BJ (cell line): ENCODE results near the gene WHRN. TPM values are rescaled to one million over a fixed set of nuclear protein-coding genes. Genes with fewer than 3 reads are reported as not detected.

Experiments
- CTCF ChIA-PET: fragments of 350-600 bp; formaldehyde crosslinking; extraction: SDS; loops from one replicate; lab custom pipeline; 2021; ENCODE audit warnings: antibody characterized with exemption, inconsistent platforms; lab: Yijun Ruan, JAX
- POLR2A ChIA-PET: fragments of 300-600 bp; sonication (Branson Sonifier 250); formaldehyde crosslinking; extraction: SDS; loops from one replicate; lab custom pipeline; 2021; ENCODE audit warnings: antibody characterized with exemption; lab: Charles Lee
- DNase-seq: peaks from one replicate; pipeline ENCODE4 v3.0.0-alpha.2; 2011; ENCODE audit warnings: low read depth
- H3K27me3 ChIP-seq: 2 replicates; pipeline ENCODE4 v1.6.0; 2011; ENCODE audit warnings: low read length; ENCODE audit not compliant: control insufficient read depth, insufficient read depth
- H3K36me3 ChIP-seq: 2 replicates; pipeline ENCODE4 v1.5.1; 2011; ENCODE audit warnings: low read length; ENCODE audit not compliant: control insufficient read depth, insufficient read depth
- H3K4me3 ChIP-seq: 2 replicates; pipeline ENCODE4 v1.5.1; 2011; ENCODE audit warnings: low read depth, mild to moderate bottlenecking, control low read depth, low read length
- polyA plus RNA-seq: library from polyadenylated mRNA; depleted of rRNA; stranded (reverse); fragments of >200 nt; gene quantifications from 2 replicates; pipeline ENCODE4 v1.2.3, GENCODE V29; 2011
- TF ChIP-seq, protein P1 (sequence below): IDR thresholded peaks from 2 replicates; pipeline ENCODE4 v1.5.1; 2011; ENCODE audit warnings: low read depth, mild to moderate bottlenecking, control low read depth, inconsistent platforms, low read length, moderate library complexity; ENCODE audit not compliant: insufficient read depth

Gene WHRN
- polyA plus RNA-seq, 1 experiment, result 1.5 TPM

DNA sequence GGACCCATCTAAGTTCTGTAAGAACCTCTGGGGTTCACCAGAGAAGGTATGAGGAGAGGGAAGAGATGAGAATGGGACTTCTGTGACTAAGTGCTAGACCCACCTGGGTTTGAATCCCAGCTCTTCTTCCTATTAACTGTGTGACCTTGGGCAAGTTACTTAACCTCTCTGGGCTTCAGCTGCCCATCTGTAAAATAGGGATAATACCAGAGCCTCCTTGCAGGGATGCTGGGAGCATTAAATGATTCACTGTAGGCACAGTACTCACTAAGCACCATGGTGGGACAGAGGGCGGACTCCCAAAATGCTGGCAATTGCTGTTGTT lies 53.6 kb downstream of the WHRN start:
- ChIA-PET POLR2A (no interaction called here), CTCF (interaction anchor here (1.2 kb wide), 1 partner anchor 14 kb away, joined by 4 read pairs; no protein-coding TSS in a partner anchor)
- H3K27me3 ChIP-seq, result peaks cover 2% of the 10 kb centered on the region; the same call in 1 of the 2 replicates
- TF ChIP-seq, protein P1, sequence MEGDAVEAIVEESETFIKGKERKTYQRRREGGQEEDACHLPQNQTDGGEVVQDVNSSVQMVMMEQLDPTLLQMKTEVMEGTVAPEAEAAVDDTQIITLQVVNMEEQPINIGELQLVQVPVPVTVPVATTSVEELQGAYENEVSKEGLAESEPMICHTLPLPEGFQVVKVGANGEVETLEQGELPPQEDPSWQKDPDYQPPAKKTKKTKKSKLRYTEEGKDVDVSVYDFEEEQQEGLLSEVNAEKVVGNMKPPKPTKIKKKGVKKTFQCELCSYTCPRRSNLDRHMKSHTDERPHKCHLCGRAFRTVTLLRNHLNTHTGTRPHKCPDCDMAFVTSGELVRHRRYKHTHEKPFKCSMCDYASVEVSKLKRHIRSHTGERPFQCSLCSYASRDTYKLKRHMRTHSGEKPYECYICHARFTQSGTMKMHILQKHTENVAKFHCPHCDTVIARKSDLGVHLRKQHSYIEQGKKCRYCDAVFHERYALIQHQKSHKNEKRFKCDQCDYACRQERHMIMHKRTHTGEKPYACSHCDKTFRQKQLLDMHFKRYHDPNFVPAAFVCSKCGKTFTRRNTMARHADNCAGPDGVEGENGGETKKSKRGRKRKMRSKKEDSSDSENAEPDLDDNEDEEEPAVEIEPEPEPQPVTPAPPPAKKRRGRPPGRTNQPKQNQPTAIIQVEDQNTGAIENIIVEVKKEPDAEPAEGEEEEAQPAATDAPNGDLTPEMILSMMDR, result no peak
- no peak for DNase-seq
- no peak overlapping the region for H3K4me3 ChIP-seq
- no peaks in the 10 kb centered on the region for H3K36me3 ChIP-seq

DNA sequence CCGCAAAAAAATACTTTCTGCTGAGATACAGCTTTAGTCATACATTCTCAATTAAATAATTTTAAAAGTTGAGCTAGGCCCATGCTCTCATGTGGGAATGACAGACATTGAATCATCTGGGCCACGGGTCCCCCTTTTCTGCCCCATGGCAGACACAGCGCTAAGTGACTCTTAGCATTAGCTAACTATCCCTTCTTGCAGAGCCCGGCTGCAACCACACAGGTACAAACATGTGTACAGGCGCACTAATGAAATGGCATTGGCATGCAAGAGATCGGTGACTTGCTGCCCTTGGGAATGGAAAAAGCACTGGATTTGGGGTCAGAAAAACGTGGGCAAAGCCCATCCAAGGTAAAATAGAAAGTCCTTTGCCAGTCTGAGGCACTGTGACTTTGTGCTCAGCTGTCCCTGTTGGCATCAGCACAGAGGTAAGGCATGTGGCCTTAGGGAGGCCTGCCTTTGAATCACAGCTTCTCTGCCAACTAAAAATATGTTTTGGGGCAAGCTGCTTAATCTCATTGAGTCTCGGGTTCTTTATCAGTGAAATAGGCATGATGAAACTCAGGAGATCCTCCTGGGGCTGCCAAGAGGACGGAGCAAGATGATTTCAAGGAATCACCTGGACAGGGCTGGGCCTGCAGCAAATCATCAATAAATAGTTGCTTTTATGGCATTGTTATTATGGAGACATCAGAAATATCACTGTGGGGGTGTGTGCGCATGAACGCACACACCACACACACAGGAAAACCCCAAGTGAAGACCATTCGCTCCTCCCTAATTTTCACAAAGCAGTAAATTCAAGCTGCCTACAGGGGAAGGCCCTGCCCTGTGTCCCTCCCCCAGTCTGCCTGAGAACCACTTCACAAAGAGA lies 54.2 kb downstream of the WHRN start:
- POLR2A ChIA-PET, result no interaction called here
- Histone ChIP-seq H3K4me3 (no peak overlapping the region), H3K36me3 (no peaks in the 10 kb centered on the region), H3K27me3 (peaks cover 2% of the 10 kb centered on the region; the same call in 1 of the 2 replicates)
- CTCF ChIA-PET, result interaction anchor here (0.7 to 2.8 kb wide), 5 partner anchors 15 to 569 kb away, joined by 3 to 16 read pairs (median 4); no protein-coding TSS in a partner anchor
- TF ChIP-seq, protein P1, result no peak
- no peak for DNase-seq

DNA sequence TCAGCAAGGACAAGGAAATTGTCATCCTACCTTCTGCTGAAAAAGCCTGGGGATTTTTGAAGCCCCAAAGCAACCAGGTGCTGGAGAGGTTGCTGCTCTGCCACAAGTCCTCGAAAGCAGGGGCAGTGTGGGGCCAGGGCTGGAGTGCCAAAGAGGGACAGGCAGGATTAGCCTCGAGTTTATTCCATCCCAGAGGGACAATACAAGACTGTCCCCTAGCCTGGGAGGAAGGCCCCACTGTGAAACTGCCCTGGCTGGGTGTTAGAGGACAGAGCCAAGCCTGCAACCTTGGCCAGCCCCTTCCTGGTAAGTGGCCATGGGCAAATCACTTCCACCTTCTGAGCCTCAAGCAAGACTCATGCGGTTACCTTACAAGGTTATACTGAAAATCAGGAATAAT lies 55.1 kb downstream of the WHRN start:
- POLR2A ChIA-PET, result no interaction called here
- TF ChIP-seq, protein P1, result no peak
- CTCF ChIA-PET, result interaction anchor here (0.7 to 2.8 kb wide), 6 partner anchors 13 to 570 kb away, joined by 3 to 16 read pairs (median 4); no protein-coding TSS in a partner anchor
- Histone ChIP-seq H3K36me3 (no peaks in the 10 kb centered on the region), H3K27me3 (peaks cover 2% of the 10 kb centered on the region; the same call in 1 of the 2 replicates), H3K4me3 (no peak overlapping the region)
- DNase-seq, result no peak

DNA sequence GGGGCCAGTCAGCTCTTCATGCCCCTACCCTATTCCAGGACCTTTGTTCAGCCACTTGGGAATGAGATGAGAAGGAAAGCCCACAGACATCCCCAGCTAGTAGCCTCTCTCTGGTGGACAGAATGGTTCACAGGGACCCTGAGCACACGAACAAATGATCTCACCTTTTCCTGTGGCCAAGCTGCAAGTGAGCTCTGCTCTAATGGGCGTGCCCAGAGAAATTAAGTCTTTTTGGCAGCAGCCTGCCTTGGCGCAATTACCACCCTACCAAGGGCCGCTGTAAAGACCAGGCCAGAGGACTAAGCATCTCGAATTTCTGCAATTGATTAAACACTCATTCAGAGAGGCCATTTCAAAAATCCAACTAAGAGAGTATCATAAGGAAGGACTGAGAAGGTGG lies 56.0 kb downstream of the WHRN start:
- Histone ChIP-seq H3K4me3 (no peak overlapping the region), H3K36me3 (no peaks in the 10 kb centered on the region), H3K27me3 (peaks cover 2% of the 10 kb centered on the region; the same call in 1 of the 2 replicates)
- POLR2A ChIA-PET, result no interaction called here
- DNase-seq, result no peak
- CTCF ChIA-PET, result interaction anchor here (1.0 to 2.8 kb wide), 4 partner anchors 14 to 204 kb away, joined by 3 to 16 read pairs (median 4); no protein-coding TSS in a partner anchor
- TF ChIP-seq, protein P1, result no peak

DNA sequence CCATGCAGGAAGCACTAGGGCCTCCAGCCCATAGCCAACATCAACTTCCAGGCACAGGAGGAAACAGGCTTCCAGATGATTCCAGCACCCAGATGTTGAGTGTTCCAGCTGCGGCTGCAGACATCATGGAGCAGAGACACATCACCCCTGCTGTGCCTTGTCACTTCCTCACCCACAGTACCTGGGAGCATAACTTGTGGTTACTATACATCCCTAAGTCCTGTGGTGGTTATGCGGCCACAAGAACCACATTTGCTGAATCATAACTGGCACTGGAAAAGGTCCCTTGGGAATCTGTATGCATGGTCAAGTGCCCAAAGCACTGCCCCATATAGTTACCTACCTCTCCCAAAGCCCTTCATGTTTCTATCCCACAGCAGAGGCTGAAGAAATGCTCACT lies 56.6 kb downstream of the WHRN start:
- ChIA-PET CTCF (interaction anchor here (1.3 to 2.8 kb wide), 2 partner anchors 14 to 39 kb away, joined by 3 to 16 read pairs; no protein-coding TSS in a partner anchor), POLR2A (no interaction called here)
- Histone ChIP-seq H3K36me3 (no peaks in the 10 kb centered on the region), H3K27me3 (peaks cover 2% of the 10 kb centered on the region; the same call in 1 of the 2 replicates), H3K4me3 (no peak overlapping the region)
- no peak for DNase-seq
- TF ChIP-seq, protein P1, result no peak
